ENCODE data around the gene NOS1AP.

The NOS1AP gene

DNA sequence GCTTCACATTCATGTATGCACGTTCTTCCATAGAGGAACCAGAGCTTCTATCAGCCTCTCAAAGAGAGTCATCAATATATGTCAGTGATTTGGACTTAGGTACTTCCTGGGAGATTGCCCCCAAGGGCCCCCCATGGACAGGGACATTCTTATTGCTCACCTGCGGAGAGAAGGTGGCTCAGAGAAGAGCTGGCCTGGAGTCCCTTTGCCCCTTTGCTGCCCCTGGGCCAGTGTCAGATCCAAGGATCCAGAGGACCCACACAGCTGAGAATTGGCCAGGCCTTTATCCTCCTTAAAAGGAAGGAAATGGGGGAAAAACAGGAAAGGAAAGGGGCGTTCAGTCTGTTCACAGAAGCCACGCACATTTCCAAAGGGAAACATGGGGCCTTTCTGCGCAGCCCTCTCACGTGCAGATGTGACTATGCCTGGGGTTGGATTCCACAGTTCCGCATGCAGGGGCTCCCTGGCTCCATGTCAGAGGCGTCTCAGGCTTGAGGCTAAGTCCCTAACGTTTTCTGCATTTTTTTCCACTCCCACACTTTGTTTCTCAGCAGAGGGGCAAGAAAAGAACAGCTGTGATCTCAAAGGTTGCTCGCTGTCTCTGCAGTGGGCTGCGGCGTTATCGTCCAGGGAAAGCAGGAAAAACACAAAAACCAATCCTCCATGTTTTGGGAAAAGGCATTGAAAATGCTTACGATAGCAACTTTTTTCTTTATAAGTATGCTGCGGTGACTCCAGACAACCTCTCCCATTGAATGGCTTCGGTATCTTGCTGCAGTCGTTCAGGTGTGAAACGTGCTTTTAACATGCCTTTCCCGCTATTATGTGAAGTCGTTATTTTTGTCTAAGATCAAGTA lies 318.0 kb downstream of the NOS1AP start:
- FAIRE-seq, result no peak
- TF ChIP-seq POLR2A (IDR thresholded peaks at IDR 0.05; ENCODE audit: low read depth, low read length), result no peak
- no peak for DNase-seq (ENCODE audit: insufficient read length, low spot score)

DNA sequence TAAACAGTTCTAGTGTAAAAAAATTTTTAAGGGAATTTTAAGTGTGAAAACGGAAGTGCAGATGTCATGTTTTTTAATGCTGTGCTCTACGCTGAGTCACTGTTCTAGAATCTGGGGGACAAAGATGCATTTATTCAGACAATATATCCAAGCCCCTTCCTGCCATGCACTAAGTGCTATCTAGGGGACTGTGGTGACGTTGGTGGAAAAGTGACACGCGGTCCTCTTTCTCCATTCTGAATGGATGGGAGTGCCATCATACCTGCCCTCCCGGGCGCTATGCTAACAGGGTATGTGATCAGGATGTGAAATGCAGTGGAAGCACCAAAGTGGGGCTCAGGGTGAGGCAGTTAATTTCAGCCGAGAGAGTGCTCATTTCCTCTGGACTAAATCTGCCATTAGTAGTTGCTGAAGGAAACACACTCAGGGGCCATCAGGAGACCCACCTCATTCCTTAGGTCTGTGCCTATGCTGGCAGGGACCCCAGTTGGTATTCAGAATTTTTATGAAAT lies 318.6 kb downstream of the NOS1AP start:
- no peak for TF ChIP-seq POLR2A (IDR thresholded peaks at IDR 0.05; ENCODE audit: low read depth, low read length)
- FAIRE-seq (no peak), DNase-seq (ENCODE audit: insufficient read length, low spot score) (no peak)

DNA sequence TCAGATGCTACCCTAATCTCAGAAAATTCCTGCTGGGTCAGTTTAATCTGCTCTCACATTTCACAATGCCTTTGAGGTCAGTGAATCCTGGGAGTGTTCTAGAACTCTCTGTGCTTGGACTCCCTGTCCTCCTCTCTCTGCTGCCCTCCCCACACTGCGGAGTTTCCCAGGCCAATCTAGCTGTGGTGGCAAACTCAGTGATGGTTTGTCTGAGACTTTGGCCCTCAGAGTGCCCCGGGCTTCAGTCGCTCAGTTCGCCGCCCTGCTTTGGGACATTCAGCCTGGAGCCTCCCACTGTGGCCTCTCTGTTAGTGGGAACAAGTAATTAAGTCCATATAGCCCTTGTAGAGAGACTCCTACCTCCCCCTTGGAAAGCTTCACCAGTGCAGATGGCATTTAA lies 319.1 kb downstream of the NOS1AP start:
- TF ChIP-seq POLR2A (IDR thresholded peaks at IDR 0.05; ENCODE audit: low read depth, low read length), result no peak
- no peak for FAIRE-seq

DNA sequence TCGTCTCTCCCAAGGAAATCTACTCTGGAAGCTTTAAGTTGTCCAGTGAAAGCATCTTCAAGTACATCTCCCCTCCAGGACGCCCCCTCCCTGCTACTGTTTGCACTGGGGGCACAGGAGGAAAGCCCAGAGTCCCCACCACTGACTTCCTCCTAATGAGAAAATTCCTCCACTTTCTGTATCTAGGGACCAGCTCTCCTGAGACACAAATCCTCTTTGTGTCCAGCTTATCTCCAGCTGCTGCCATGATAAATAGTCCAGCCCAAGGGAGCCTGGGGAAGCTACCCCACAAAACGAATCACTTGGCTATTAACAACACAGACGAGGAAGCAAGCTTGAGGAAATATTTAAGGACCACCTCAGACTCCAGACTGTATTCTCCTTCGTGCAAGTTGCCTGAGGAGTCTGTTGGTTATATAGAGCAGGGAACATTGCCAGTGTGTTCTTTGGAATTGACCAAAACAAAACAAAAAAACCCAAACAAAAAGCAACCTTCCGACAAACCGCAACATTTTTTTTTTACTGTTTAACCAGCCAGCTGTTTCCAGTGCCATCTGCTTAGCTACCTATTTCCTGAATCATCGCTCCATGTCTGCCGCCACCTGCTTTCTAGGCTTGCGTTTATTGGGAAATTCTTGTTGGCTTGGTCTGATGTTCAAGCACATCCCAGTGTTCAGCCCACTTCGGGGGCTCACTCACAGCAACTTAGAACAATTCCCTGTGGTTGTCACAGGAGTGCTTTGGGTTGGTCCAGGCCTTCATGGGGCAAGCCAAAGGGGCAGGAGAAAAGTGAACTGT lies 319.7 kb downstream of the NOS1AP start:
- DNase-seq (ENCODE audit: insufficient read length, low spot score) (no peak), FAIRE-seq (no peak)
- no peak for TF ChIP-seq POLR2A (IDR thresholded peaks at IDR 0.05; ENCODE audit: low read depth, low read length)

More for the DNA sequence above, 319.1 kb downstream of the NOS1AP start:
- no peak for DNase-seq (ENCODE audit: insufficient read length, low spot score)

DNA sequence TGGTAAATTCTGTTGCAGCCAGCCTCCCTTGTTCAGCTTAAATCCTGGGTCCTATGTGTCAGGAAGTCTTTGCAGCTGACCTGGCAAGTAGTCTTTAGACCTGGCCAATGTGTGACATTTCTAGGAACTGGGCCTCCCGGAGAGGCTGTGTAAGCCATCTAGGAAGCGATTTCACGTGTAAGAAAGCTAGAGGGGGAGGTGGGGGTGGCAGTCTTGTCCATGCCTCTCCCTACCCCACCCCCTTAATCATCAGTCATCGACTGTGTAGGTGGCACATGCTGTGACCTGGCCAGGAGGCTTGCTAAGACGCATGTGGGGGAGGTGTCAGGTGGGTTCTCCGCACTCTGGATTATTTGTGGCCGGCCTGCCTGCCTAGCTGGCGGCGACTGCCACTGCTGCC lies 320.5 kb downstream of the NOS1AP start:
- DNase-seq (ENCODE audit: insufficient read length, low spot score) (no peak), FAIRE-seq (no peak)

DNA sequence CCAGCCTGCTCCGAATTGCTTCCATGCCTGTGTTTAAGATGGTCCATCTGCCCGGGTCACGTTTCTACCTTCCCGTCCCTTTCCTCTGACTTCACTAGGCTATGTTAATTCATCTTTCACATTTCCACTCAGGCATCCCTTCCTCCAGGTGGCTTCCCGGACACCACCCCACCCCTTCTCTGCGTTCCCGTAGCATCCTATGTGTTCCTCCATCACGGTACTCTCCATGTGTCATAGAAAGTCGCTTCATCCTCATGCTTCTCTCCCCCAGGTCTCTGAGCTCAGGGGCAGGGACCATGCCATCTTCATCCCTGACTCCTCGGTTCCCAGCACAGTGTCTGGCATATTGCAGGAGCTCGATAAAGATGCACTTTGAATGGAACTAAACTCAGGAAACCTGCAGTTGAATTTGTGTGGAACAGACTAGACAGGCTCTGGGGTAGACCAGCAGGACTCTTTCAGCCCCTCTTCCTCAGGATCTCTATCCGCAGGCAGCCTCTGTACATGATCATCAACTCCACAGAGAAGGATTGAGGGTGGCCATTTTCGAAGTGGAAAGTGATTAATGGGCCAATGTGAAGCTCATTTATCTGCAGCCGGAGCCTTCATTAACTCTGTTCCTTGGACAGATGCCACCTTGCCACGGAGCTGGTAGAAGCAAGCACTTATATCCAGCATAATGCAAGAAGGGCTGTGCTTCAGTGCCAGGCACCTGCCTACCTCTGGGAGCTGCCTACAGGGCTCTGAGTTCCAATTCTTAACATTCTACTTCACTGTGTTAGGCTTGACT lies 321.1 kb downstream of the NOS1AP start:
- TF ChIP-seq POLR2A (IDR thresholded peaks at IDR 0.05; ENCODE audit: low read depth, low read length), result no peak
- no peak for DNase-seq (ENCODE audit: insufficient read length, low spot score)
- no peak for FAIRE-seq

More for the DNA sequence above, 320.5 kb downstream of the NOS1AP start:
- TF ChIP-seq POLR2A (IDR thresholded peaks at IDR 0.05; ENCODE audit: low read depth, low read length), result no peak

DNA sequence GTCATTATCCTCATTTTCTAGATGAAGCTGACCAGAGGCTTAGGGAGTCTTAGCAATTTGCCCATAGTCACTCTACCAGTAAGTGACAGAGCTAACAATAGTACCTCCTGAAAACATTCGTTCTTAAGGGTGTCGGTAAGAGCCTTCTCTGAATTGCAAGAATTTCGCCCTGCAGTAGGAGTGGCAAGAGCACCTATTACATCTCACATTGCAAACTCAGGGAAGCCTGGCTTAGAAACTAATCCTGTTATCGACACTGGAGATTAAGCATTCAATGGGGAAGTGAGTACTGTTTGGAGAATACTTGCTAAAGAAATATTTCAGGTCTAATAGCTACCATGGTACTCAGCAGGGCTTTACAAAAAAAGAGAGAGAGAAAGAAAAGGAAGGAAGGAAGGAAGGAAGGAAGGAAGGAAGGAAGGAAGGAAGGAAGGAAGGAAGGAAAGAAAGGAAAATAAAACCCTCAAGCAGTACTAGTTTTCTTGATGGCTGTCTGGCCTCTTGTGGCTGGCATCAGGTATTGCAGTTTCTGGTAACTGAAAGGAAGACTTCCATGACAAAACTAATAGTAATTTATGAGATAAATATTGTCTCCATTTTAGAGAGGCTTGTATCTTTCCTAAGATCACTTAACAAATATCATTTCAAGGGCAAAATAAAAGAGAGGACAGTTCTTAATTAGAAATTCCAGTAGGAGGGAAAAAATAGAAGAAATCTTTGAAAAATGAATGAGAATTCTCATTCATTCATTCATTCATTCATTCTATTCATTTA lies 322.5 kb downstream of the NOS1AP start:
- DNase-seq (ENCODE audit: insufficient read length, low spot score) (peak; percentile 35), FAIRE-seq (no peak)
- TF ChIP-seq POLR2A (IDR thresholded peaks at IDR 0.05; ENCODE audit: low read depth, low read length), result no peak

DNA sequence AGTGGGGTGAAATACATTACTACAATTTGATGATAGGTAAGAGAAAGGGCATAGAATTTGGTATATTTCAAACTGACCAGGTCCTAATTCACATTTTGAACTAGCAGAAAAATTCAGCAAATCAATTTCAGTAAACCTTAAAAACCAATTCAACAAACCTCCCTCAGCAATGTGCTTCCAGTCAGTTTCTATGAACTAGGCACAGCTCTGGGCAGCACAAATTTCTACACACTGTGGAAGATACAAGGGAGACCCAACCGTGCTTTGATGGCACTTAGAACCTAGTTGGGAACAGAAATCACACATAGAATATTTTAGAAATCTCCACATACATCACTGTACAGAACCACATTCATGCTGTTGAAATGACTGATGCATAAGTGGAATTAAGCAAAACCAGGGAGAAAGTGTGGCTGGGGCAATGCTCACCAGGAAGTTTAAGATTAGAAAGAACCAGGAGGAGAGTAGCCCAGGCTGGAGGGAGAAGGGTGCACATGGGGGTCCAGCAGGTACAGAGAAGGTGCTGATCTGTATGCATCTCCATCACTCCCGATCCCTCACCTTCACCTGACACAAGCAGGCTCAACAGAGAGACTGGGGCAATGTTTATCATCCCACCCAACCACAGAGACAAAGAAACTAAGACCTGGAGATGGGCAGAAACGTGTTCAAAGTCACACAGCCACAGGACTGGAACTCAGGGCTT lies 326.9 kb downstream of the NOS1AP start:
- no peak for FAIRE-seq
- no peak for DNase-seq (ENCODE audit: insufficient read length, low spot score)
- no peak for TF ChIP-seq POLR2A (IDR thresholded peaks at IDR 0.05; ENCODE audit: low read depth, low read length)

DNA sequence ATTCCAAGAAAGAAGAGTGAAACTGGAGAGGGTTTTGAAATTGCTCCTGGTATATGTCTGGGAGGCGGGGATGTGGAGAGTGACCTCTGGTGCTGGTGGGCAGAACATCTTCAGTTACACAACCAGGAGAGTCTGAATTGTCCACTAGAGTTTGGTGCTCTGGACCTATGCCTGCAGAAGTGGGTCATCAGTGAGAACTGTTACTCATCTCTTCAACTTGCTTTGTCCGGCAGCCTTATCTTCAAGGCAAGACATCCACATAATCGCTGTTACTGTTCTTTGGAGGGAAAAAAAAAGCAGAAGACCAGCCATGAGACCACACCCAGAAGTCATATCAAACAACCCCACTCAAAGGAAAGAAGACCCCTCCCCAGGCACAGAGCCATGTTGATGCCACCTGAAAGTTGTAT lies 327.6 kb downstream of the NOS1AP start:
- FAIRE-seq, result no peak
- DNase-seq (ENCODE audit: insufficient read length, low spot score), result no peak
- no peak for TF ChIP-seq POLR2A (IDR thresholded peaks at IDR 0.05; ENCODE audit: low read depth, low read length)

DNA sequence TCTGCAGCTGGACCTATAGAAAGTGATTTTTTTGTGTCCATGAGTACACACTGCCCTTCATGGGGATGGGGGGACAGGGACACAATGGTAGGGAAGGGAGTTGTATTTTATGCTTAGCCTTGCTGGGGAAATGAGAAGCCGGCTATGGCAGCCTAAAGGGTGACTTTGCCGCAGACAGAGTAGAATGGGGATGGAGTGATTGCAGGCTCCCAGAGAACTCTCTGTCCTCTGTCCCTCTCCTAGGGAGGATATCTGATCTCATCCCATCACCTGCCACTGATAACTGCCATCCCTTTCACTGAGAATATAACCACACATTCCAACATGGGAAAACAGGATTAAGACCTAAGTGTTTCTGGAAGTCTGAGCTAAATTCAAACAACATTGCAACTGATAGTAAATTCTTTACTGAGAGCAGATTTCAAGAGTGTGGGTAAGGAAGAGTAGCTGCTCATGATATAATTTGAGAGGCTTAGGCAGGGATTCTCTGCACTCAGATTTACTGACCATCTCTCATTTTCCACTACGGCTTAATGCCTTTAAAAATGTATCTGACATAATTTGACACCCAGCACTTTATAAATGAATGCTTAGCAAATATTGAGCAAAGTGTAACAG lies 328.6 kb downstream of the NOS1AP start:
- DNase-seq (ENCODE audit: insufficient read length, low spot score) (no peak), FAIRE-seq (no peak)
- no peak for TF ChIP-seq POLR2A (IDR thresholded peaks at IDR 0.05; ENCODE audit: low read depth, low read length)

DNA sequence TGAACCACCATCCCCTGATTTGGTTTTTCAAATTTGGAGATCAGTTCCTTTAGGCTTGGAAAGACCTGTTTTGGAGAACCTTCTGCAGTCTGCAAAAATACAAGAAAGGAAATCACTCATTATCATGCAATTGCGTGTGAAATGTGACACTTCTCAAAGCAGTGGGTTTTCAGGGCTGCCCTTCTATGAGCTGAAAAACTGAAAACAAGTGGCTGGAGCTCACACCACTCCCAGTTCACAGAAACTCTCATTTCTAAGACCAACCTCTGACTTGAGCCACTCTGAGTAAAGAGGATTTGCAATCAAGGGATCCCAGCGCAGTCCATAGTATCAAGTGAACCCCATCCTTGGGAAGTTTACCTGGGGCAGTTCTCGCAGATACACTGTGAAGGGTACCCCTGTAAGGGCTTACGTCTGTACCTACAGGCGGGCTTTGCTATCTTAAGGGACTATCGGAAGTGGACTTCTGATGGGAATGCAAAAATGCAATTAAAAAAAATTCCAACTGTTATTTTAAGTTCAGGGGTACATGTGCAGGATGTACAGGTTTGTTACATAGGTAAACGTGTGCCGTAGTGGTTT lies 329.6 kb downstream of the NOS1AP start:
- no peak for FAIRE-seq
- DNase-seq (ENCODE audit: insufficient read length, low spot score), result no peak
- TF ChIP-seq POLR2A (IDR thresholded peaks at IDR 0.05; ENCODE audit: low read depth, low read length), result no peak

All from H54 (cell line).